Forelimb muscle (tissue), 1 donor: ENCODE results near the gene HSBP1. TPM values are rescaled to one million over a fixed set of nuclear protein-coding genes. Genes with fewer than 3 reads are reported as not detected.

Experiments
- DNase-seq: peaks from one replicate; pipeline ENCODE4 v3.0.0-alpha.2; 2013; ENCODE audit warnings: low read depth
- polyA plus RNA-seq: library from polyadenylated mRNA; unstranded; fragments of 120-200 nt; gene quantifications from one replicate; pipeline ENCODE4 v1.2.1, GENCODE V29; 2013; ENCODE audit not compliant: insufficient read length

HSBP1 gene
- polyA plus RNA-seq, 1 donor: 98.9 TPM

DNA sequence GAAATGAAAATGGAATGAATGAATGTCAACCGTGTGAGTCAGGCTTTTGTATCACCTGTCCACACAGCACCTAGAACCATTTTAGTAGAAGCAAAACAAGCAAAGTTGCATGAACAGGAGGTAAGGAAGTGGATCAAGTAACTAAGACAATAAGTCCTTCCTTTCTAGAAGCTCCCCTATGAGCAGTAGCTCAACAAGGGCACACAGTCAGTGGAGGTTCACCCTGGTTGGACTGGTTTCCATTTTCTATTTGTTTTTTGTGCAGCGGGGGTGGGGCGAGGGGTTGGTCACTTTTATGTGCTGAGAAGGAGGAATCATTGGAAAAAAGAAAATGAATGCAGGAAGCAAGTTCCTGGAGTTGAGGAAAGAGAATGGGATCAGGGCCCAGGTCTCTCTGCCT, 4.0 kb upstream of the HSBP1 start:
- no peak for DNase-seq

GRCh38 chr16:83804366-83804765, 3.4 kb upstream of the HSBP1 start:
- DNase-seq: no peak

- no peak for DNase-seq
Measured at GRCh38 chr16:83806036-83806435, 1.7 kb upstream of the HSBP1 start.

GRCh38 chr16:83806731-83807130, 1.0 kb upstream of the HSBP1 start:
- no peak for DNase-seq

DNA sequence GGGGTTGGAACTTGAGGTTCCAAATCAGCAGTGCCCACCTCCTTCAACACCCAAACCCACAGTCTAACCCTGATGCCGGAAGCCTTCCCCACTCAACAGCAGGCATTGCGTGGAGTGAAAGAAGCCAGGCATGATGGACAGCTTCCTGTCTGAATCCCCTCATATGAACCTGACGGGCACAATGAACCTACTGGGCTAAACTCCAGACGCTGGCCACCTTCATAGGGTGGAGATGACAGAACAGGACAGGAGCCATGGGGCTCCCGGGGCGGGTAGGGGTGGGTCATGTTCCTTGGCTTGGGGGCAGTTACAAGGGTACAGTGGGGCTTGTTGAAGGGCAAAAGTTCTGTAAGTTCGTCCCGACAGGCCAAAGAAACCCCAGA, 460 bp upstream of the HSBP1 start:
- no peak for DNase-seq

- DNase-seq: no peak
Measured at GRCh38 chr16:83808573-83809014, 816 bp downstream of the HSBP1 start.

GRCh38 chr16:83809092-83809491, 1.3 kb downstream of the HSBP1 start:
- no peak for DNase-seq

DNA sequence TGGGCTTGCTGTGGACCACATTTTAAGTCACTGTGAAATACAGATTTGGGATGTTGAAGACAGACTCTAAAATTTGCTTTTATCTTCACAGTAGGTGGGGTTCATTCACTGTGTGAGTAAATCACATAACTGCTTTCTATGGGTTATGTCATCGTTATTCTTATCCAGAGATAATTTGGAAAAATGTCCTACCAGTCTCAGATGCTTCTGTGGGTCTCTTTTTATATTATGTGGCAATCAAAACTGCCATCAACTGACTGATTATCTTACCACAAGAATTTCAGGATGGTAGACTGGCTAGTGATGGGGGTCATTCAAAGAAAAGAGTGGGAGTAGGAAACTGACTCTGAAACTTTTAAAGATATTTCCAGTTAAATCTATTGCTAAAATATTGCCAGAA, 3.1 kb downstream of the HSBP1 start:
- DNase-seq: no peak

DNA sequence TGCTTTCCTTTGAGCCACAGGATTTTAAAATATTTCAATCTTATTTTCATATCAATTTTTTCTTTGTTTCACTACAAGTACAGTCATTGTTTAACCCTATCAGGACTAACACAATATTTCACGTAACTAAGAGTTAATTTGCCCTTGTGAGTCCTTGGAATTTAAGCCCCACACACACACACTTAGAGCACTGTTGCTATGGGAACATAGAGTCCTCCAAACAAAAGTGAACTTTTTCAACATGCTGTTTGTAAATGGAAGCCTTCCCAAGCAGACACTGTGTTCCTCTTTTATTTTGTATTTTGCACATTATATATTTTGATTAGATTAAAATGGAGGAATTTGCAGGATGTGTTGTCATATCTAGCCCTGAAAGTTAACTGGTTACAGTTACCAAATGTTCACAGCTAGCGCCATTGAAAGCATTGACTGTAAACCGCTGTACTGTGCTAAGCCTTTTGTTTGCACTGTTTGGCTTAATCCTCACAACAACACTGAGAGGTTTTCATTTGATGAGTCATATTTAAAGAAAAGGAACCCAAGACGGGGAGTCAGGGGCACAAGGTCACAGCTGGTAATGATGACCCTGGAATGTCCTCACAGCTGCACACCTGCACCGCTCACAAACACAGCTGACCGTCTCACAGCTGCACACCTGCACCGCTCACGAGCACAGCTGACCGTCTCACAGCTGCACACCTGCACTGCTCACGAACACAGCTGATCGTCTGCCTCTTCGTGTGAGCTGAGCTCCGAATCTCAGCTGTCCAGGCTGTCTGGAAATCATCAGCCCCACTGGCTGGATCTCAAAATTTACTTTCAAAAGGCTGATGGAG, 6.3 kb downstream of the HSBP1 start:
- DNase-seq: no peak

DNA sequence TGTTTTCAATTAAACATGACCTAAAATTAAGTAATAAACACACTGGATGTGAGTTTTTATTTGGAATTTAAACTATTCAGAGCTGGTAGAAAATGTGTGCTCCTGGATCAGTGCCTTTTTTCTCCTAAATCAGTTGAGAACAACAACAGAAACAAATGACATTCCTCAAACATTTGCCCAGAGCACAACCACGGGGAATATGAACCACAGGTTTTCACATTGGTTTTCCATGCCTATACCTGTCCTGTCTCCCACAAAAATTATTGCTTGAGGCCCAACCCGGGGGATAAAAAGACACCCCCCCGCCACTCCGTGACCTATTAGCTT, 6.8 kb downstream of the HSBP1 start:
- no peak for DNase-seq

DNA sequence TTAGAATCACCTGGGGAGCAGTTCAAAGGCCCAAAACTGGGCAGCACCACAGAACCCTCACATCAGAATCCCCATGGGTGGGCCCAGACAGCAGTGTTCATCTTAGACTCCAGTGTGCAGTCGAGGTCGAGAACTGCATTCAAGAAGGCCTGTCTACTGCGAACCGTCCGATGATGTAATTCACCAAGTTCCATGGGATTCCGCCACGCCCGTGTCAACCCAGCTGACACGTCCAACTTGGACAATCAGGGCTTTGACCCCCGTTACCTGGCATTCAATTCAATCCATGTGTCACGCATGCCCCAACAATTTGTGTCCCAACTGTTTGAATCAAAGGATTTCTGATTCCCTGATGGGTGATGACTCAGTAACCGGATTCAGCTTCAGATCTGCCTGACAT, 9.2 kb downstream of the HSBP1 start:
- DNase-seq: no peak

GRCh38 chr16:83818276-83818675, 10.5 kb downstream of the HSBP1 start:
- no peak for DNase-seq

- DNase-seq: no peak
Measured at GRCh38 chr16:83819361-83819760, 11.6 kb downstream of the HSBP1 start.

GRCh38 chr16:83826146-83826913, 18.6 kb downstream of the HSBP1 start:
- no peak for DNase-seq

GRCh38 chr16:83830091-83830768, 22.5 kb downstream of the HSBP1 start:
- no peak for DNase-seq

- DNase-seq: no peak
Measured at GRCh38 chr16:83830769-83831455, 23.1 kb downstream of the HSBP1 start.

- DNase-seq: no peak
Measured at GRCh38 chr16:83831456-83831987, 23.7 kb downstream of the HSBP1 start.

GRCh38 chr16:83833921-83834320, 26.1 kb downstream of the HSBP1 start:
- no peak for DNase-seq

DNA sequence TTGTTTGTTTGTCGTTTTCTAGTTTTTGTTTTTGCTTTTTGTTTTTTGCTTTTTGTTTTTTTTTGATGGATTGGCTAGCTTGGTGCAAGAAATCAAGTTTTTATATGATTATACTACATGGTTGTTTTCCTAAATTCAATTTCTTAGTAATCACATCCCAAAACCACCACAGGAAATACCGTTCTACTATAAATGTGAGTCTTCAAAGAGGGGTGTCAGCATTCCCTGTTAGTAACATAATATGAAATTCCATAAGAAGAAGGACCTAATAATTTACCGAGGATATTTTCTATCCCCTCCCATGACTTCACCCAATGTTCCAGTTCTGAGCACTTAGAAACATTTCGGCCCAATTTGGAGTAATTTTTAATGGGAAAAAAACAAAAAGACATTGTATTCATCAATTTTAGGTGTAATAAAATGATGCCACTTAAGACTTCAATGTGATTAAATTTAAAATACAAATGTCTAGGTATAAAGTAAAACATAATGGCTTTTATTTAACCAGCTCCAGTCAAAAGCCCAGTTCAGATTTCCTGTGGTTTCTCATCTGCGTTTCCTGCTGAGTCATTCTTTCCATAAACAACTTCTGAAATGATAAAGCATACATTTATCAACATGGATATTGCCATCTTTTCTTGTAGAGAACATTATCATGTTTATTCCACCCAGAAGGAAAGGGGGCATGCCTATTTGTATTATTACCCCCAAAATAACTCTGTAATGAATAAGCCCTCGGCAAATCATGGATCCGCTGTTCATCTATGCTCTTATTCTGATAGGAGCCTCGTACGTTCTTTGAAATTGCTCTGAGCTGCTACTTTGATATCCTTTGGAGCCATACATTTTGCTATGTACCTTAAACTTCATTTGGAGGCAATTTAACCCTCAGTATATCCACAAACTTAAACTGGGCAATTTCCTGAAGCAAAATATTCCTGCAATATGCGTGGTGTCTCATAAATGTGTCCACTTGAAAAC, 28.1 kb downstream of the HSBP1 start:
- no peak for DNase-seq

DNA sequence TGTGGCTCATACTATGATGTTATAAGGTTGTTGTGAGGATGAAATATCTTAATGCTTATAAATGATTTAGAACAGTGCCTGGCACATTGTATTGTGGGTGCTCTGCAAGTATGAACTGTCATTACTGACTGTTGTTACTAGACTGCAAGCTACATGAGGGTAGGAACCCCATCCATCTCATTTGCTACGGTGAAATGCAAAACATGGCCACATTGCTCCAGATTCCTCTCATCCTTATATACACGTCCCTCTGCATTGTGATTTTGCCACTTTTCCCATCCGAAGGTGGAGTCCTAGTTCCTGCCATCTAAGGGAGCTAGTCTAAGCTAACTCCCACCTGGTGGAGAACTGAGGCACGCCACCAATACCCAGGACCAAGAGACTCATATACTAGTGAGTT, 29.8 kb downstream of the HSBP1 start:
- no peak for DNase-seq

DNA sequence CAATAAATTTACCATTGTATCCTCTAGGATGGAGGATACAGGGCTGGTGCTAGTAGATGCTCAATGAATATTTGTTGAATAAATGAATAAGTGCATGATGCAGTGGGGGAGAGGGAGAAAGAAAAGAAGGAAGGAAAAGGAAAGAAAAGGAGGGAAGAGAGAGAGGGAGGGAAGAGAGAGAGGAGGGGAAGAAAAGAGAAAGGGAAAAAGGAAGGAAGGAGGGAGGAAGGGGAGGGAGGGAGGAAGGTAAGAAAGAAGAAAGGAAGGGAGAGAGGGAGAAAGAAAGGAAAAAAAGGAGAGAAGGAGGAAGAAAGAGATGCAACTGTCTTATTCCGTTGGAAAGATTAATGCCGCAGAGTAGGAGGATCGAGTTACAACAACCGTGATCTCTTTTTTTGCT, 30.4 kb downstream of the HSBP1 start:
- no peak for DNase-seq
